COLO668 (cell line): ENCODE results near the gene RANBP9.

ENCODE experiments used
- DNase-seq: peaks from one replicate; lab custom pipeline; 2025; ENCODE audit not compliant: unreplicated experiment; lab: John Stamatoyannopoulos, UW

RANBP9 gene

GRCh38 chr6:13604546-13605416 is 106.9 kb downstream of the RANBP9 start:
- no peak for DNase-seq

- DNase-seq: no peak
Observed at GRCh38 chr6:13604135-13604534, 107.5 kb downstream of the RANBP9 start.

DNA sequence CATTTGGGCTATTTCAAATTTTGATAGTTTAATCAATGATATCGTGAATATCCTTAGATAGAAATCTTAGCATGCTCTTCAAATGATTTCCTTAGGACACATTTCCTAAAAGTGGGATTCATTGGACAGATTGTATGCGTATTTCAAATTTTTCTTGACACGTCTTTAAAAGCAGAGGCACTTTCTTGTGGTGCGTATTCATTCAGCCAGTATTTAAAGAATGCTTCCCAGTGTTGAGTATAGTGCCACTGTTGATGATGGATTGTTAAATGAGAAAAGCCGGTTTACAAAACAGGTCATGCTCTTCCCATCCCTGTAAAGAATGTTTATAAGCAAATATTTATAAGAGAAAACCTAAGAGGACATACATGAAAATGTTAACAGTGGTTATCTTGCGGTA is 111.6 kb downstream of the RANBP9 start:
- no peak for DNase-seq

DNA sequence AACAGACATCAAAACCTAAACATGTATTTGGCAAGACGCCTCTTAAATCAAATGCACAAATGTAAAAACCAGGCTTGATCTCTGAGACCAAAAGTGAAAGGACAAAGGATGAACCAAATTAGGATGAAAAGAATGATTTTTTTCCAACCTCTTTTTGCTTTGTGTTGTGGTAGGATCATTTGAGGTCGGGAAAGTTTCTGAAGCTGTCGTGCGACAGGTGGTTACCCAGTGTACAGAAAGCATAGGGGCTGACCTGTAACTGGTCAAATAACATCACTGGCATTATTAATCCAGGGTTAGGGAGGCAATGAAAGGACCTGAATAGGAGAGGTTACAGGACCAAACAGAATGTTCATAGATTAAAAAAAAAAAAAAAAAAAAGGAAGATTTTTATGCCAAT is 114.6 kb downstream of the RANBP9 start:
- DNase-seq: no peak

DNA sequence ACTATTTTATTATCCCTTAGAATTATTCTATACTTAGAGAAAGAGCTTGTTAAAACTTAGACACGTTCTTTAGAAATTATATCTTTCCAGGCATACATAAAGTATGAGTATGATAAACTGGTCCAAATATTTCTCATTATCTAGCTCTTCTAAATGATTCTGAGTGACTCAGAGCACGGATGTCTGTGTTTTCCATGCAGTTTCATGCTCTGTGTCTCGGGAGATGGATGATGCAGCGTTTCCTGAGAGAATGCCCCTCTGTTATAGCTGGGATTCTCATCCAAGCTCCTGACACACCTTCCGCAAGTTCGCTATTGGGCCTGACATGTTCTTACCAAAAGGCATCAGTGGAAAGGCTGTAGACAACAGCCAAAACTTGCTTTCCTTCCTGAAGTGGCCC is 117.9 kb downstream of the RANBP9 start:
- DNase-seq: no peak

- DNase-seq: no peak
Observed at GRCh38 chr6:13593103-13593502, 118.5 kb downstream of the RANBP9 start.

DNA sequence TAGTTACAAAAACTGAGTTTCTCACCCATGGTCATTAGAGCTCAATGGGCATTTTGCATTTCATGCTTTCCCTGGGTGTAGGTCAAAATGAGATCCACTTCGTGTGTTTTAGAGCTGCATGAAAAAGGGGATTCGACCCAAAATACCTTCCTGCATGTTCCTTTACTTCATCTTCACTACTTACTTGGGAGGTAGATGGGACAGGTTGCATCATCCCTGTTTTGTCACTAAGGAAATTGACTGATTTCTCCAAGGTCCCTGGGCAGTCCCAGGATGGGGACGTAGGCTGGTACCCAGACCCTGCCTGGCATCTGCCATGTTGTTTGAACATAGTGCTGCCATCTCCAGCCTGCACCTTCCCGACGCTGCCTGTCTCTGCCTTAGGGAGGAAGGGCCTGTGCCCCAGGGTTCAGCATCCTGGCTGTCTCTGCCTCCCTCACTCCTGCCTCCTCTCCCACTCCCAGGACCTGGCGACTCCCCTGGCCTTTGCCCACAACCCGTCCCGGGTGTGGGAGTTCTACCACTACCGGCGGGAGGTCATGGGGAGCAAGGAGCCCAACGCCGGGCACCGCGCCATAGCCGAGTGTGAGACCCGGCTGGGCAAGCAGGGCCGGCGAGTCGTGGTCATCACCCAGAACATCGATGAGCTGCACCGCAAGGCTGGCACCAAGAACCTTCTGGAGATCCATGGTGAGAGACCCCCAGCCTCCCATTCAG is 120.3 kb downstream of the RANBP9 start:
- no peak for DNase-seq

- DNase-seq: no peak
Observed at GRCh38 chr6:13590574-13591153, 121.0 kb downstream of the RANBP9 start.

- no peak for DNase-seq
Observed at GRCh38 chr6:13589801-13590200, 121.8 kb downstream of the RANBP9 start.

GRCh38 chr6:13586603-13587542 is 124.8 kb downstream of the RANBP9 start:
- DNase-seq: no peak

- no peak for DNase-seq
Observed at GRCh38 chr6:13581700-13582229, 129.9 kb downstream of the RANBP9 start.

- no peak for DNase-seq
Observed at GRCh38 chr6:13579911-13580310, 131.7 kb downstream of the RANBP9 start.

DNA sequence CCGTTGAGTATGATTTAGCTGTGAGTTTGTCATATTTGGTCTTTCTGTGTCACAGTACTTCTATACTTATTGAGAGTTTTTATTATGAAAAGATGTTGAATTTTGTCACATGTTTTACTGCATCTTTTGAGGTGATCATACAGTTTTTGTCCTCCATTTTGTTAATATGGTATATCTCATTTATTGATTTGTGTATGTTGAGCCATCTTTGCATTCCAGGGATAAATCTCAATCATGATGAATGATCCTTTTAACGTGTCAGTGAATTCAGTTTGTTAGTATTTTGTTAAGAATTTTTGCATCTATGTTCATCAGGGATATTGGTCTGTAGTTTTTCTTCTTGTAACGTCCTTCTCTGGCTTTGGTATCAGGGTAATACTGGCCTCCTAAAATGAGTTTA is 133.7 kb downstream of the RANBP9 start:
- no peak for DNase-seq

DNA sequence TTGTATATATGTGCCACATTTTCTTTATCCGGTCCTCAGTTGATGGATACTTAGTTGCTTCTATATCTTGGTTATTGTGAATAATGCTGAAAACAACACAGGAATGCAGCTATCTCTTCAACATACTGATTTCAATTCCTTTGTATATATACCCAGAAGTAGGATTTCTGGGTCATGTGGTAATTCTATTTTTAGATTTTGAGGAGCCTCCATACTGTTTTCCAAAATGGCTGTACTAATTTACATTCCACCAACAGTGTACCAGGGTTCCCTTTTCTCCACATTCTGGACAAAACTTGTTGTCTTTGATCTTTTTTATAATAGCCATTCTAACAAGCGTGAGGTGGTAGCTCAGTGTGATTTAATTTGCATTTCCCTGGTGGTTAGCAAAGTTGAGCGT is 135.6 kb downstream of the RANBP9 start:
- DNase-seq: no peak

- DNase-seq: no peak
Observed at GRCh38 chr6:13575377-13575775, 136.3 kb downstream of the RANBP9 start.

GRCh38 chr6:13574571-13575376 is 136.9 kb downstream of the RANBP9 start, which contains the start of gene SIRT5:
SIRT5 (plus strand) TSS chr6:13574601; CDS start chr6:13584111, 9,510 bp downstream.
- peak; percentile 84 for DNase-seq

DNA sequence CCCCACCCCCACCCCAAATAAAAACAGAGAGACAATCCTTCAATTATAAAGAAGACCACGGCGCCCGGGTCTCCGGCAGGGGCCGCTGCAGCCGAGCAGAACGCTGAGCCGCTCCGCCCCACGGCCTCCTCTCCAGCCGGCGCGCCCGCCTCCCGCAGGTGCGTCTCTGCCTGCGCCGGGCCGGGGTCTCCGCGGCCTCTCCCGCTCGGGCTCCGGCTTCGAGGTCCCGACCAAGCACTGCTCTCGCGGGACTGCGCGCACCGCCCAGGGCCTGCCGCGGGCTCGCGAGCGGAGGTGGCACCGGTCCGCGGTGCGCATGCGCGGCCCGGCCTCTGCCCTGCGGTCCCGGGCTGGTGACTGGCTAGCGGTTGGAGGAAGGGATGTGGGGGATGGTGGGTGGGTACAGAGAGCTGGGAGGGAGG is 137.5 kb downstream of the RANBP9 start:
- peak; percentile 93 for DNase-seq

DNA sequence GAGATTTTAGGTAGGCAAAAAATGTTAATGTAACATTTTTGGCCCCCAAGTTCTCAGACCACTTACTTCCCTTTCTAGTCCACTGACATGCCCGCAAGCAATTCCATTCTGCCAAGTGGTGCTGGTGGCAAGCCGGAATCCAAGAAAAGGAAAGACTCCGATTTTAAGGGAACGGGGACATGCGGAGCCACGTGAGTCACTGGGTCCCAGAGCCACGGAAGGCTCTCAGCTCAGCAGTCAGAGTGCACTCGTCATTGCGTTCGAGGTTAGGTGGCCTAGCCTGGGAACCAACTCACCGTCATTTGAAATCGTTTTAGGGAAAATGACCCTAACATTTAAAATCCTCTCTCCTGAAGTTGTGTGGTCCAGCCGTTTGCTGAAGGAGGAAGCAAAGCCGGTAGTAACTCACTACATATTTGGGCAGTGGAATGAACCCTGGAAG is 137.9 kb downstream of the RANBP9 start:
- DNase-seq: peak; percentile 18

DNA sequence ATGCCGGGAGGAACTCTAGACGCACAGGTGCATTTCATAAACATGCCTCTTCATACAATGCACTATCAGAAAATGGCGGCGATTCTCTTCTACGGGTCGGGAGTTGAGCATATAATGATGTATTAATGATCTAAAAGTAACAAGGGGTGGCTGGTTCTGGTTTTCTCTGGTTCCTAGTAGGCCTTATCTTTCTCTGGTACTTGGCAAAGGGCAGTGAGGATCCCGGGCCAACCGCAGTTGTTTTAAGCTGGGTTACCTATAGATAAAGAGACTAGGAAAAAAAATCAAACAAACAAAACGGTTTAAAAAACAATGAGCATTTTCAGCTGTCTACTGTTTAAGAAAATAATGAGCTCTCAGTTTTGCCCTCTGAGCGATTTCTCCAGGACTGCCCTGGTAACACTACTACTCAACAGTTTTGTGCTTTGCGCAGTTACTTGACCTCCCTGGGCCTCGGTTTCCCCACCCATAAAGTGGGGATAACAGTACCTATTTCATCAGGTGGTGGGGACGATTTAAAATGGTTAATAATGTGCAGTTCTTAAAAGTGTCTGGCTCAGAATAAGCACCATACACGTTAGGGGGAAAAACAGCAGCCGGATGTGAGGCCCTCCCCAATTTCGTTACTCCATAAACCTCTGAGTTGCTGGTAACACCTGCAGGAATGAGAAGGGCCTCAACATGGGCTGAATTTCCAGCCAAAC is 138.5 kb downstream of the RANBP9 start:
- DNase-seq: no peak
